HG02840 (cell line): Measurements from ENCODE around the gene EIF1.

Experiments
- ATAC-seq: cut with Tn5 transposase; IDR thresholded peaks from one replicate; pipeline ENCODE4 v1.9.1; 2021; ENCODE audit warnings: mild to moderate bottlenecking, moderate library complexity, moderate number of reproducible peaks; ENCODE audit not compliant: unreplicated experiment, low FRiP score

The EIF1 gene

DNA sequence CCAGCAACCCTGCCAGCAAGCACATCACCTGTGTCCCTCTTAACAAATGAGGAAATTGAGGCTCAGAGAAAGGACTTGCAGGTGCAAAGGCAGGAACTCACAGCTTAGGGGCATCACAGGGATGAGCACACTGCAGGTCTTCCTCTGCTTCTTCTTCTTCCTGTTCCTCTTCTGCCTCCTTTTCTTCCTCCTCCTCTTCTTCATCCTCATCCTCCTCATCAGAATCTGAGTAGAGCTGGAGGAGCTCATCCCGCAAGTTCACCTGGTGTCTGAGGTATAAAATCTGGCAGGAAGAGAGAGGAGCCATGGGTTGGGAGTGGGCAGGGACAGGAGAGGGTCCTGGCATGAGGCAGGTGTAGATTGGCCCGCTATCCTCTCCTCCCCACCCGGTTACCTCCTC is 43.2 kb downstream of the EIF1 start:
- no peak for ATAC-seq

DNA sequence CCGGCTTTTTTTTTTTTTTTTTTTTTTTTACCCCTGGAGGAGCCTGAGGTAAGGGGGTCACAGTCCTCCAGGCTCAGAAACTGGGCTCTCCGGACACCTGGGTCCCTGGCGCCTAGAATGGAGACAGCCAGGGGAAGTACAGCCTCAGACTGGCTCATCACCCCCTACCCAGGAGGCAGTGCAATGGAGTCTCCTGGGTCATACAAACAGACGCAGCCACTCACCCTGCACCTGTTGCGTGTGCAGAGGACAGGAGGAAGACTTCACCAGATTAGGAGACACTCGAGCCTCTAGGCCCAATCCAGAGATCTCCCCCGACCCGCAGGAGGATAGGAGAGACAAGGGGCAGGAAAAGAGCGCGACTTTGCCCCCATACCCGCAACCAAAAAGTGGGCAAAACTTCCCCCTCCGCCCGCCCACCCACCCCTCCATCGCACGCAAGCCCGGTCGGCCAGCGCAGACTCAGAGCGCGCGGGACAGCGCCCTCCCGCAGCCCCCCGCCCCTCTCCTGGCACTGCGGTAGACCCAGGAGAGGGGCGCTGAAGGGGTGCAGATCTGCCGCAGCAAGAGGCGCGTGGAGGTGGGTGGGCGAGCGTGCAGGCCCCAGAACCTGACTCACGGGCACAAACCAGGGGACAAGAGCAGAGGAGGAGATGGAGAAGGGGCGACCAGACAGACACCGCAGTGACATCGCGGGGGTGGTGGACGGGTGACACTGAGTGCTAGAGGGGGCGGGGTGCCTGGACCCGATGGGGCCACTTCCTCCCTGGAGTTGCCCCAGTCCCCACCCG is 44.9 kb downstream of the EIF1 start:
- ATAC-seq: no peak

- ATAC-seq: no peak
These were observed 45.7 kb downstream of the EIF1 start, which contains the start of gene HAP1 for GRCh38 chr17:41734139-41734948. TSS of gene HAP1 (minus strand) at chr17:41734643. CDS start at chr17:41734634, 9 bp downstream.

DNA sequence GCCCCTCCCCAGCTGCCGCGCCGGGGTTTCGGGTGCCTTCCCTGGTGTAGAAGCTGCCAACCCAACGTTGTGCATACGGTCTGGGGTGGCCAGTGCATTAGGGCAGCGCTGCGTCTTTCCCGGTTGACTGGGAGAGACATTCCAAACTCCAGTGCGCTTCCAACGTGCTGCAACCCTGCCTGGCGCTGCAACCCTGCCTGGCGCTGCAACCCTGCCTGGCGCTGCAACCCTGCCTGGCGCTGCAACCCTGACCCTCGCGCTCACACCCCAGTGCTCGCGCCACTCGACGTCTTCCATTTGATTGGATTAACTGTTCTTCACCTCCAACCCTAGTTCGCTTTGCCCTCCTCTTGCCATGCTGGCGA is 46.2 kb downstream of the EIF1 start:
- ATAC-seq: no peak

DNA sequence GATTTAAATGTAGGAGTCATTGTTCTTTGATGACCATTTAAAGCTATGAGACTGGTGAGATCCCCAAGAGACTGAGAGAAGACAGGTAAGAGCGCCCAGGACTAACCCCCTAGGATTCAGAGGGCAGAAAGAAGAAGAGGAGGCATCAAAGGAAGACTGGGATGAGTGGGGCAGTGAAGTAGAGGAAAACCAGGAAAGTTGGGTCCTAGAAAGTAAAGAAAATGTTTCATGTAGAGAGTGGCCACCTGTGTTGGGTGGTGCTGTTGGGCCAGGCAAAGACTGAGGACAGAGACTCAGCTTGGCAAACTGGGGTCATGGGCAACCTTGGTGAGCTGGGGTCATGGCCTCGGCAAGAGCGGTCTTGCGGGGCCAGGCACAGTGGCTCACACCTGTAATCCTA is 47.1 kb downstream of the EIF1 start:
- ATAC-seq: no peak

- no peak for ATAC-seq
These were observed 48.4 kb downstream of the EIF1 start for GRCh38 chr17:41736983-41737679.

- ATAC-seq: no peak
These were observed 49.0 kb downstream of the EIF1 start for GRCh38 chr17:41737680-41738023.

- no peak for ATAC-seq
These were observed 49.6 kb downstream of the EIF1 start for GRCh38 chr17:41738077-41738800.

- ATAC-seq: no peak
These were observed 50.1 kb downstream of the EIF1 start for GRCh38 chr17:41738801-41739112.

DNA sequence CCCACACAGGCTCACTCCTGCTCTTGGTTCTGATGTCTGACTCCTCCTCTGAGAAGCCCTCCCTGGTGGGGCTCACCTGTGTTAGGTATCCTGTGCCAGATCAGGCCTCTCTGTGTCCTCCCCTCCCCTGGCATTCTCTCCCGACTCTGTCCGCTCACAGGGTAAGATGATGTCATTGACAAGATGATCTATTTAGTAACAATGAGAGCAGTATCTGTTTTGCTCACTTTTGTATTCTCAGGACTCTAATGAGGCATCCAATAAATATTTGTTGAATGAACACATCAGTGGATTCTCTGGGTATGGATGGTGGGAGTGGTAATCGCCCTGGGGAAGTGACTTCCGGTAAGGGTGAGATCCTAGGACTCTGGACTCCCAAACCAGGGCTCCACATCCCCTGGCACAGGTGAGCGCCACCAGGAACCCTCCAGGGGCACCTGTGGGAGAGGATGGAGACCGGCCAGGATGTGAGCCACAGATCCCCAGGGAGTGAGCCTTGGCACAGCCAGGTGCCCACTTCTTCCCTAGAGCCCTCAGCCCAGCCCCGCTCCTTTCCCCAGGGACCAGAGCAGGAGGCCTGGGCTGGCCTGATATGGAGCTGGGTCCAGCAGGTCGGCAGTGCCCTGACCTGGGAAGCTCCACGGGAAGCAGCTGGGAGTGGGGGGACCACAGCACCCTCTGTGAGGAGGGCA is 51.1 kb downstream of the EIF1 start:
- no peak for ATAC-seq

DNA sequence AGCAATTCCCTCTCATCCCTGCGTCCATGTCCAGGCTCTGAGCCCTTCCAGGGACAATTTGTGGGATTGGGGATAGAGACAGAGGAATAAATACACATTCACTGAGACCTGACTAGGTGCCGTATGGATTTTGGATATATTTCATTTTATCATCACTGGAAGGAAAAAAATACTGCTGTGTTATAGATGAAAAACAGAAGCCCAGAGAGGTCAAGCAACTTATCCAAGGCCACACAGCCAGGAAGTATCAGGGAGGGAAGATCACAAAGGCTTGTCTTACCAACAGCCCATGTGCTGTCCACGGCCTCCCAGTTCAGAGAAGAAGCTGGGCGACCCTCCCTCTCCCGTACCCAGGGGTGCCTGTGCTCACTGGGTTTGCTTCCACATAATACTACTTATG is 51.8 kb downstream of the EIF1 start:
- ATAC-seq: no peak

DNA sequence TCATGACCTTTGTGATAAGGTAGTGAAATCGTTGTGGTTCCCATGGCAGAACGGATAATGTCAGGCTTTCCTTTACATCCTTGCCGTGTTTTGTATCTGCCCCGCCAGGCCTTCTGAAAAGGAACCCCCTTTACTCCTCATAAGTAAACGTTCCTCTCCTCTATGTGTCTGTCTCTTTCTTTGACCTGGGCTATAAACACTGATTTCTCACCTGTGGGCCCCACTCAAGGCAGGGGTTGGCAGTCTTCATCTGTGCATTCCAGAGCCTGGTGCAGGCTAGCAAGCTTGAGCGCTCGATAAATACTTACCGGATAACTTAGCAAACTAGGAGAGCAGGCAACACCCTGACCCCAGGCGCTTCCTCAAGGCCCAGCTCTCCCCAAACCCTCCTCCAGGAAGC is 53.0 kb downstream of the EIF1 start:
- no peak for ATAC-seq
